DMS 273 (cell line): Measurements from ENCODE around the gene TRMU.
"Not testable (repeated sequence)": the region's sequence is repeated elsewhere in the genome, so short reads cannot be mapped to it uniquely, and the experiment has no call there.

Source experiments
- DNase-seq: peaks from one replicate; lab custom pipeline; 2025; ENCODE audit not compliant: unreplicated experiment; lab: John Stamatoyannopoulos, UW

TRMU gene

DNA sequence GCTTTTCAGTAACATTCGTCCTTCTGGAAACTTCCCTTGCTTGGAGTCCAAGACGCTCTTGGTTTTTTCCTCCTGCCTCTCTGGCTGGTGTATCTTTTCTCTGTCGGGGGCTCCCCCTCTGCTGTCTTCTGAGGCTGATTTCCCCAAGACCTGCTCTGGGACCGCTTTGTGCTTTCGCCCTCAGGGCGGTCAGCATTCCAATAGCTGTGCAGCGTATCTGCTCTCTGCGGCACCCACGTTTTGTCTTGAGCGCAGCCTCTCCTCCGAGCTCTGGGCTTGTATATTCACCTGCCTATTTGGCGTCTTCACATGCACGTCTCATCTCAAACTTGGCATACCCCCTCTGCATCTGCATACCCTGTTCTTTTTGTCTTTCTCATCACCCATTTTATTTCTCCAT lies 36.4 kb upstream of the TRMU start:
- DNase-seq, result no peak

GRCh38 chr22:46300491-46300890 lies 35.0 kb upstream of the TRMU start:
- no peak for DNase-seq

DNA sequence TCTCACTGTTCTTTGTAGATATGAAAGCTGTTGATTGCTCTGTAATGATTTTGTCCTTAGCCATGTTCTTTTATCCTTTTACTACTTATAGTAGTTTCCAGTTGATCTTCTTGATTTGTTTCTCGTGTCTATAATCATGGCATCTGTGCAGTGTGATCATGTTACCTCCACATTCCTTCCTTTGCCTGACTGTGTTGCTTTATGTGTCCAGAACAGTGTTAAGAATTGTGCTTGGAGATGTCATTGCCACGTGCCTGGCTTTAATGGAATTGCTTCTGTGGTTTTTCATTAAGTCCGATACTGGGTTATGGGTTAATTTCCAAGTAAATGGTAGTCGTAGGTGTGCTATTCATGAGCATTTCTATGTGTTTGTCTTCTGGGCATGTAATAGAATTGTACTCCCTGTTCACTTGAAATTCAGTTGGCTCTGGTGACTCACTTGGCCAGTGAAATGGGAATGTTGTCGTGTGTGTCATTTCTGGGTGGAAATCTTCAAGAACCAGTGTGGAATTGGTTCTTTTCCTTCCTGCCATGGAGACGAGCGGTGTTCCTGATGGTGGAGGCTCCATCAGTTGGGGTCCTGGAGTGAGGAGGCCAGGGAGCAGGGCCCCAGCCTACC lies 32.1 kb upstream of the TRMU start:
- no peak for DNase-seq

- DNase-seq, result no peak
These were observed 27.1 kb upstream of the TRMU start for GRCh38 chr22:46308283-46308988.

GRCh38 chr22:46309526-46310085 lies 25.9 kb upstream of the TRMU start:
- no peak for DNase-seq

- DNase-seq, result no peak
These were observed 23.5 kb upstream of the TRMU start for GRCh38 chr22:46312056-46312455.

DNA sequence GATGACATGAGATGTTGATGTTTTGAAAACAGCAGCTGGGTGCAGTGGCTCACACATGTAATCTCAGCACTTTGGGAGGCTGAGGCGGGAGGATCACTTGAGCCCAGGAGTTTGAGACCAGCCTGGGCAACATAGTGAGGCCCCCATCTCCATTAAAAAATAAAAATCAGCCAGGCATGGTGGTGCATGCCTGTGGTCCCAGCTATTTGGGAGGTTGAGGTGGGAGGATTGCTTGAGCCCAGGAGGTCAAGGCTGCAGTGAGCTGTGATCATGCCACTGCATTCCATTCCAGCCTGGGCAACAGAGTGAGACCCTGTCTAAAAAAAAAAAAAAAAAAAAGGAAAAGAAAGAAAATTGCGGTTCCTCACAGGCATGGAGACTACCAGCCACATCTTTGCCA lies 22.7 kb upstream of the TRMU start:
- DNase-seq, result not testable (repeated sequence)

- DNase-seq, result no peak
These were observed 19.5 kb upstream of the TRMU start for GRCh38 chr22:46315976-46316375.

DNA sequence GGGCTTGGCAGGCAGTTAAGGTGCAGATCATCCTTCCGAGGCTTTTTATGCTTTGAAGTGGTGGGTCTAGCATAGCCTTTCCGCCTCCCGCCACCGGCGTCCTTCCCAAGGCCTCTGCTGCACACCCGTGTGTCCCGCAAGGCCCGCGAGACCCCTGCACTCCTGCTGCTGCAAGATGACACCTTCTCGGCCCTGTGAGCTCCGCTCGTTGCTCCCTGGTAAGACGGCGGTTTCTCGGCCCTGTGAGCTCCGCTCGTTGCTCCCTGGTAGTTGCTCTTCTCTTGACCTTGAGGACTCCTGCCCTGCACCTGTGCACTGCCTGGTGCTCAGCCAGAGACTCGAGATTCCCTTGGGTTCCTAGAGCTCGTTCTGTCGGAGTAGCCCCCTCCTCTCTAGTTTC lies 17.9 kb upstream of the TRMU start:
- no peak for DNase-seq

DNA sequence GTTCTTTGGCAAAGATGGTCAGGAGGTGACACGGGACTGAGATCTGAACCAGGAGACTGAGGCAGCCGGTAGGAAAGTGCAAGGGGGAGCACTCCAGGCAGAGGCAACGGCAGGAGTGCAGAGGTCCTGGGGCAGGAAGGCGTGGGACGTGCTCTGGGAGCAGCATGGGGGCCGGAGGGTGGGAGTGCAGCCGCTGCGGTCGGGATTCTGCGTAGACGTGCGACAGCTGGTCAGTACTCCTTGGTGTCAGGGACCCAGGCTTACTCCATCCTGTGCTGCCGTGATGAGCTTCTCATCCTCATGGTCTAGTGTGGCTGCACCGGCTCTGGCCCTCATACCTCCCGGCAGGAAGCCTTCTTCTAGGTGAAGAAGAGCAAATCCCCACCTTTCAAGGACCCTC lies 16.9 kb upstream of the TRMU start:
- DNase-seq, result no peak

DNA sequence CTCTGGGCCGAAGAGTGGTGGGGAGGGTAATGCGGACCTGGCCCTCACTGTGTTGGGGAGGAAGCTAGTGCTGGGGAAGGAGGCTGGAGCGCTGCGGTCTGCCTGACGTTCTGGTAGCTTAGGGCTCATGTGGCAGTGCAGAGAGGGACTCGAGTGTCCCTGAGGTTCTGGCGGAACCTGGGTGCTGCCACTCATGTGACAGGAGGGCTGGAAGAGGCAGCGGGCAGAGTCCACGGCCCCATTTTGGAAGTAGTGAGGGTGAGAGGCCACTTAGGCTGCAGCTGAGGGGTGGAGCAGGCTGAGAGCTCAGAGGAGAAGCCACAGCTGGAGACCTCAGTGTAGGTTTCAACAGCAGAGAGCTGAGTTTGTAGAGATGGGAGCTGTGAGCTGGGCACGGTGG lies 16.2 kb upstream of the TRMU start:
- DNase-seq, result no peak

- DNase-seq, result no peak
These were observed 15.3 kb upstream of the TRMU start for GRCh38 chr22:46320166-46320710.

GRCh38 chr22:46320716-46321386 lies 14.7 kb upstream of the TRMU start:
- DNase-seq, result no peak

GRCh38 chr22:46322711-46323110 lies 12.8 kb upstream of the TRMU start:
- DNase-seq, result no peak

- DNase-seq, result no peak
These were observed 12.4 kb upstream of the TRMU start for GRCh38 chr22:46323162-46323561.

GRCh38 chr22:46326066-46326680 lies 9.3 kb upstream of the TRMU start:
- no peak for DNase-seq

DNA sequence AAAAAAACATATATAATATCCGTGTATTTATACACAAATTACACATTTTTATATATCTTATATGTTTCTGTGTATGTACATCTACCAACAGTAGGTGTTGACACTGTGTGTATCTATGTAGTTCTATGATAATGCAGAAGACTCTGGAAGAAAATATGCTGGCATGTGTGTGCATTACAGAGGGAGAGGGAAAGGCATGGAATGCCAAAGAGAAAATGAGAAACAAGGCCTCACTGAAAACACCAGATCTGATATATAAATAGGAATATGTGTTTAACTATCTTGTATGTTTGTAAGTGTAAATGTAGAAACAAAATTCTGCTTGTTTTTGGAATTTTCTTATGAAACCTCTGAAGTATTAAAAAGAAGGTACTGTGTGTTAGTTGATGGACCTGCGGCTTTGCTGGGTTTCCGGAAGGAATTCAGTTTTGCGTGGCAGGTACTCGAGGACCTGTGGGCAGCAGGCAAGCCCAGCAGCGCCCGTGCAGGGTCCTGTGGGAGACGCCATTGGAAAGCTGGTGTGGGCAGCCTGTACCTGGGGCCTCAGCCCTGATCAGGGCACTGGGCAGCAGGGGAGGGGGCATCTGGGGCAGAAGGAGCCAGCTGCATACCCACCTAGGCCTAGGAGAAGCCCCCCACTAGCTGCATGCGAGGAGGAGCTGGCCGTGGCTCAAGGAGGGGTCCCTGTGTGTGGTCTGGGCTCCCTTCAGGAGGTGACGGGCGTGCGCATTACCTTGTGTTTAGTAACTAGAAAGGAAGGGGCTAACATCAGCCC lies 7.6 kb upstream of the TRMU start:
- no peak for DNase-seq

- DNase-seq, result no peak
These were observed 6.7 kb upstream of the TRMU start for GRCh38 chr22:46328797-46329196.

DNA sequence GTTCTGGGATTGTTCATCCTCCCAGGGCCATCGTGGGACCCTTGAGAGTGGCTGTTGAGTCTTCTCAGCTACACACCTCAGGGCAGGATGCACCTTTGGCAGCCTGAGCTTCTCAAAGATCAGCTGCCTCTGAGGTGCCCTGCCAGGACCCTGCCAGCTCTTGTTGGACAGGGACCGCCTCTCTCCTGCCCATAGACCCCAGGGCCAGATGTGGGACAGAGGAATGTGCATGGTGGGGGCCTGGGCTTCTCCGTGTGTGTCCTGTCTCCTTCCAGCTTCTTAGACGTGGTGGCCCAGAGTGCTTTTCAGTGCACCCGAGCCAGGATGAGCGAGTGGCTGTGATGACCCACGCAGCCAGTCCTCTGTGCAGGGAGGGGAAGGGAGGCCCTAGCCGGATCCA lies 5.9 kb upstream of the TRMU start:
- DNase-seq, result no peak

DNA sequence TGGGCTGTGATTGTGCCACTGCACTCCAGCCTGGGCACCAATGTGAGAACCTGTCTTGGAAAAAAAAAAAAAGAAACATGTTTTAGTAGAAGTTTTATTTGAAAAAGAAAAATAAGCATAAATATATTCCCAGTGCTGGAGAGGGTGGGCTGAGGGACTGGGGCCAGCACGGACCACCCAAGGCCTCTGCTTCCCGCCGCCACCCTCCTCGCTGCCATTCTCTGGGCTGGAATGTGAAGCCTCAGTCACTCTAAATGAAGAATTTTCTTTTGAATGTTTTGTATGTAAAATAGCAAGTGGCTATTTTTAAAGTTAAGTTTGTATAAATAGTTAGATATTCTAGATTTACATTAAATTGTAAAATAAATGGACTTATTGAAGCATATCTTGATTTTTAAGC lies 5.1 kb upstream of the TRMU start:
- no peak for DNase-seq

DNA sequence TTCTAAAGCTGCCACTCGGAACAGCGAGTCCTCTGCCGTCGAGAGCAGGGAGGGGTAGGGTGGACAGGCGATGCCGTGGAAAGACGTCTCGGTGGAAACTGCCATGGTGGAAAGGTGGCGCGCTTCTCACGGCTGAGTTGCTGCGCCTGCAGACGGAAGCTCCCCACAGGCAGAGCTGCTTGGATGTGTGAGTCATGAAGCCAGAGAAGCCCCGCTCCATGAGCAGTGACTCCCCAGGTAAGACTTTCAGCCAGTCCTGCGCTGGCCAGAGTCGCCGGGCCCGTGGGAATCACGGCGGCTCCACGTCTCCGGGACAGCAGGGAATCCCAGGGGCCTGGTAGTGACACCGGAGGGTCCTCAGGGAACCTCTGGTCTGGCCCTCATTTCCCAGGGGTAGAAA lies 4.0 kb upstream of the TRMU start:
- no peak for DNase-seq
